ENCODE results near the gene BICD1. TPM values are rescaled to one million over a fixed set of nuclear protein-coding genes. Genes with fewer than 3 reads are reported as not detected.

The BICD1 gene
- total RNA-seq, 1 experiment from 2014 or later, result 9.2 TPM

- Histone ChIP-seq H3F3A (ENCODE audit: low read length, unreplicated experiment) (no peaks in the 10 kb centered on the region), H3K4me2 (ENCODE audit: low read length) (no peak overlapping the region), H3K36me3 (ENCODE audit: low read depth, low read length) (no peaks in the 10 kb centered on the region), H3K27me3 (ENCODE audit: low read length) (no peaks in the 10 kb centered on the region), H3K9me2 (replicated peaks; ENCODE audit: low read length) (no peaks in the 10 kb centered on the region), H3K4me1 (ENCODE audit: insufficient read depth, low read length) (peaks cover 10% of the 10 kb centered on the region; the same call in 1 of the 2 replicates), H3K27ac (ENCODE audit: low read length) (no peak overlapping the region), H3K79me2 (ENCODE audit: low read length) (peaks cover 11% of the 10 kb centered on the region; the same call in 1 of the 2 replicates), H3K9me3 (ENCODE audit: low read length) (no peaks in the 10 kb centered on the region), H4K20me1 (ENCODE audit: low read length) (no peaks in the 10 kb centered on the region), H3K9ac (ENCODE audit: low read length) (no peak overlapping the region), H3K4me3 (ENCODE audit: low read length) (no peak overlapping the region), H2AFZ (ENCODE audit: low read length) (no peak overlapping the region)
- ATAC-seq, result no peak
- no TSS peak for BruUV-seq (replicated peaks)
- CTCF ChIA-PET, result interaction anchor here (0.6 kb wide), 1 partner anchor 344 kb away, joined by 3 read pairs; no protein-coding TSS in a partner anchor
- POLR2A ChIA-PET (ENCODE audit: unreplicated experiment), result no interaction called here
- no peak for TF ChIP-seq EZH2 (IDR thresholded peaks at IDR 0.05; ENCODE audit: low read length, unreplicated experiment)
- TF ChIP-seq EZH2phosphoT487 (IDR thresholded peaks at IDR 0.05; ENCODE audit: borderline replicate concordance, low read length), result no peak
- no peak for TF ChIP-seq CTCF (conservative IDR thresholded peaks at IDR 0.05; ENCODE audit: low read depth, low read length)
- intact Hi-C loops (cut with micrococcal nuclease), result no loop called here
- no peak for DNase-seq
Measured at GRCh38 chr12:32402946-32403345, 296.3 kb downstream of the BICD1 start.

DNA sequence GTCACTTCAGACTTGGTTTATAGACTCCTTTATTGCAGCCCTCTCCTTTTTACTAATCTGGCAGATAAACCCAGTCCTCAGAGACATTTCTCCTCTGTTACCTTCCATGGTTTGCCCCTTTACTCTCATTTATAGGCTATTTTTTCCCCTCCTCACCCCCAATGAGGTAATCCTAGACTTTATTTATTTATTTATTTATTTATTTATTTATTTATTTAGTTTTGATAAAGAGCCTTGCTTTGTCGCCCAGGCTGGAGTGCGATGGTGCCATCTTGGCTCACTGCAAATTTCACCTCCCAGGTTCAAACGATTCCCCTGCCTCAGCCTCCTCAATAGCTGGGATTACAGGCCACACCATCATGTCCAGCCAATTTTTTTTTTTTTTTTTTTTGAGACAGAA is 301.1 kb downstream of the BICD1 start:
- H3K4me2 ChIP-seq (ENCODE audit: low read length), result no peak overlapping the region
- H3K4me1 ChIP-seq (ENCODE audit: insufficient read depth, low read length), result no peaks in the 10 kb centered on the region
- H3K27me3 ChIP-seq (ENCODE audit: low read length), result no peaks in the 10 kb centered on the region
- no peaks in the 10 kb centered on the region for H3K36me3 ChIP-seq (ENCODE audit: low read depth, low read length)
- no peaks in the 10 kb centered on the region for H4K20me1 ChIP-seq (ENCODE audit: low read length)
- DNase-seq, result no peak
- H2AFZ ChIP-seq (ENCODE audit: low read length), result no peak overlapping the region
- no TSS peak for BruUV-seq (replicated peaks)
- intact Hi-C loops (cut with micrococcal nuclease), result no loop called here
- POLR2A ChIA-PET (ENCODE audit: unreplicated experiment), result no interaction called here
- no peak for ATAC-seq
- no peaks in the 10 kb centered on the region for H3F3A ChIP-seq (ENCODE audit: low read length, unreplicated experiment)
- H3K79me2 ChIP-seq (ENCODE audit: low read length), result no peaks in the 10 kb centered on the region
- H3K9ac ChIP-seq (ENCODE audit: low read length), result no peak overlapping the region
- no peaks in the 10 kb centered on the region for H3K9me3 ChIP-seq (ENCODE audit: low read length)
- no peak overlapping the region for H3K27ac ChIP-seq (ENCODE audit: low read length)
- H3K4me3 ChIP-seq (ENCODE audit: low read length), result no peak overlapping the region
- no peak for TF ChIP-seq EZH2phosphoT487 (IDR thresholded peaks at IDR 0.05; ENCODE audit: borderline replicate concordance, low read length)
- CTCF ChIA-PET, result no interaction called here
- H3K9me2 ChIP-seq (replicated peaks; ENCODE audit: low read length), result no peaks in the 10 kb centered on the region

DNA sequence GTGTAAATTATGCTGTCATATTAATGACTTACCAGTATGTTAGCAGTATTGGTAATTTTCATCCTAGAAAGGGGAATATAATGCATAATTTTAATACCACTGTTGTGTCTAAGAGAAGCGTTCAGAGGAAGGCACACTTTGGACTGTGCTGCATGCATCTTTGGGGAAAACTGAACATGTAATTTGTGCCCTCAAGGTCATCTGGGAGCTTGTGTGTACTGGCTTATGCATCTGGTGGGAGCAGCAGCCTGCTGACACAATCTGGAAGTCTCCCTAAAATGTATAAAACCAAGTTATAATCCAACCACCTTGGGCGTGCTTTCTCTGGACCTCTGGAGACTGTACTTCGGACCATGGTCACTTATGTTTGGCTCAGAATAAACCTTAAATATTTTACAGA is 306.8 kb downstream of the BICD1 start:
- Histone ChIP-seq H3K9me2 (replicated peaks; ENCODE audit: low read length) (no peaks in the 10 kb centered on the region), H4K20me1 (ENCODE audit: low read length) (no peaks in the 10 kb centered on the region), H3K4me1 (ENCODE audit: insufficient read depth, low read length) (no peaks in the 10 kb centered on the region), H3K9me3 (ENCODE audit: low read length) (no peaks in the 10 kb centered on the region), H3K9ac (ENCODE audit: low read length) (no peak overlapping the region), H2AFZ (ENCODE audit: low read length) (no peak overlapping the region), H3K27me3 (ENCODE audit: low read length) (no peaks in the 10 kb centered on the region), H3K36me3 (ENCODE audit: low read depth, low read length) (no peaks in the 10 kb centered on the region), H3K4me2 (ENCODE audit: low read length) (no peak overlapping the region), H3K79me2 (ENCODE audit: low read length) (no peaks in the 10 kb centered on the region), H3K4me3 (ENCODE audit: low read length) (no peak overlapping the region), H3F3A (ENCODE audit: low read length, unreplicated experiment) (no peaks in the 10 kb centered on the region), H3K27ac (ENCODE audit: low read length) (no peak overlapping the region)
- no peak for TF ChIP-seq EZH2phosphoT487 (IDR thresholded peaks at IDR 0.05; ENCODE audit: borderline replicate concordance, low read length)
- TF ChIP-seq EZH2 (IDR thresholded peaks at IDR 0.05; ENCODE audit: low read length, unreplicated experiment), result no peak
- TF ChIP-seq CTCF (conservative IDR thresholded peaks at IDR 0.05; ENCODE audit: low read depth, low read length), result no peak
- DNase-seq, result no peak
- ChIA-PET CTCF (no interaction called here), POLR2A (ENCODE audit: unreplicated experiment) (no interaction called here)
- intact Hi-C loops (cut with micrococcal nuclease), result no loop called here
- BruUV-seq (replicated peaks), result no TSS peak
- ATAC-seq, result no peak
